H1 (cell line): Measurements from ENCODE around the gene ERGIC2. TPM values are rescaled to one million over a fixed set of nuclear protein-coding genes. Genes with fewer than 3 reads are reported as not detected.
A peak's percentile ranks its signal among the peaks of the same experiment; 100 is the strongest.

Source experiments
- CTCF ChIA-PET: fragments of 300-600 bp; sonication (Branson Sonifier 250); formaldehyde crosslinking; loops from one replicate; lab custom pipeline; 2021; ENCODE audit not compliant: partially characterized antibody; lab: Charles Lee
- POLR2A ChIA-PET: fragments of 300-600 bp; sonication (Branson Sonifier 250); formaldehyde crosslinking; loops from one replicate; lab custom pipeline; 2021; ENCODE audit warnings: inconsistent platforms; ENCODE audit not compliant: partially characterized antibody; lab: Charles Lee
- DNase-seq, 2 experiments: peaks; one replicate each; pipeline versions ENCODE4 v3.0.0 to v3.0.0-alpha.2; 2010 to 2022; ENCODE audit warnings: low spot score in 2 of 2, low read depth in 1 of 2, mixed read lengths in 1 of 2
- FAIRE-seq: peaks from 2 replicates; lab custom pipeline; 2011; peaks lifted over from hg19 to GRCh38; lab: Jason Lieb, UNC
- H2AFZ ChIP-seq: 2 replicates; pipeline ENCODE4 v1.8.1; 2012; ENCODE audit warnings: low read length, inconsistent platforms
- H2AK5ac ChIP-seq: 2 replicates; pipeline ENCODE4 v1.6.1; 2013; ENCODE audit warnings: low read depth, low read length
- H2BK120ac ChIP-seq: replicated peaks from 2 replicates; pipeline ENCODE3; 2013; ENCODE audit warnings: low read depth, low read length, inconsistent platforms
- H2BK12ac ChIP-seq: 2 replicates; pipeline ENCODE4 v1.6.1; 2013; ENCODE audit warnings: low read depth, low read length
- H2BK15ac ChIP-seq: 2 replicates; pipeline ENCODE4 v1.6.1; 2013; ENCODE audit warnings: low read length
- H2BK20ac ChIP-seq: 2 replicates; pipeline ENCODE4 v1.6.1; 2013; ENCODE audit warnings: low read length
- H2BK5ac ChIP-seq: 2 replicates; pipeline ENCODE4 v1.6.1; 2013; ENCODE audit warnings: low read depth, low read length
- H3K14ac ChIP-seq: 2 replicates; pipeline ENCODE4 v1.6.1; 2013; ENCODE audit warnings: inconsistent platforms; ENCODE audit not compliant: insufficient read length
- H3K18ac ChIP-seq: 2 replicates; pipeline ENCODE4 v1.6.1; 2013; ENCODE audit warnings: low read length; ENCODE audit errors: extremely low read depth
- H3K23ac ChIP-seq: 2 replicates; pipeline ENCODE4 v1.6.1; 2013; ENCODE audit warnings: inconsistent platforms; ENCODE audit not compliant: insufficient read length
- H3K23me2 ChIP-seq: 2 replicates; pipeline ENCODE4 v1.6.1; 2013; ENCODE audit warnings: low read depth, low read length
- H3K27ac ChIP-seq: 2 replicates; pipeline ENCODE4 v1.6.1; 2011; ENCODE audit warnings: low read depth, low read length, inconsistent platforms
- H3K27me3 ChIP-seq, 4 experiments: replicated peaks in 1 of 4; 1 replicate in 1 of 4; 2 replicates in 3 of 4; pipeline versions ENCODE4 v1.6.1 to v1.8.1; 2011 to 2013; ENCODE audit warnings: low read length in 3 of 4, mild to moderate bottlenecking in 3 of 4, inconsistent platforms in 2 of 4, mixed read lengths in 2 of 4, moderate library complexity in 1 of 4; ENCODE audit not compliant: control insufficient read depth in 3 of 4, insufficient read depth in 3 of 4; ENCODE audit errors: extremely low read depth in 1 of 4
- H3K36me3 ChIP-seq, 4 experiments: 2 replicates each; pipeline versions ENCODE4 v1.6.1 to v1.8.1; 2011 to 2013; ENCODE audit warnings: mild to moderate bottlenecking in 4 of 4, low read length in 3 of 4, moderate library complexity in 2 of 4, control low read depth in 1 of 4, inconsistent platforms in 1 of 4; ENCODE audit not compliant: insufficient read depth in 4 of 4, control insufficient read depth in 2 of 4
- H3K4ac ChIP-seq: replicated peaks from 2 replicates; pipeline ENCODE3; 2013; ENCODE audit warnings: low read length, low read depth, mixed read lengths, inconsistent platforms; ENCODE audit not compliant: insufficient read length
- H3K4me1 ChIP-seq, 4 experiments: replicated peaks in 1 of 4; 1 replicate in 1 of 4; 2 replicates in 3 of 4; pipeline versions ENCODE4 v1.6.1 to v1.8.1; 2011 to 2013; ENCODE audit warnings: low read length in 3 of 4, inconsistent platforms in 2 of 4, mixed read lengths in 1 of 4; ENCODE audit not compliant: insufficient read depth in 4 of 4, control insufficient read depth in 3 of 4
- H3K4me2 ChIP-seq, 2 experiments: 2 replicates each; pipeline versions ENCODE4 v1.6.1 to v1.8.1; 2011 to 2013; ENCODE audit warnings: low read depth in 2 of 2, low read length in 2 of 2, control low read depth in 1 of 2, inconsistent platforms in 1 of 2, mild to moderate bottlenecking in 1 of 2; ENCODE audit not compliant: insufficient read depth in 1 of 2
- H3K4me3 ChIP-seq, 4 experiments: fragments of 200-600, 300-600 bp in 1 of 4; sonication (generic), shearing (Covaris generic), sonication (Bioruptor Twin) in 1 of 4; 2 replicates each; pipeline versions ENCODE4 v1.5.1 to v1.8.1; 2011 to 2016; ENCODE audit warnings: low read length in 4 of 4, low read depth in 3 of 4, control low read depth in 2 of 4, inconsistent platforms in 2 of 4, mild to moderate bottlenecking in 2 of 4, mixed read lengths in 1 of 4, moderate library complexity in 1 of 4; ENCODE audit not compliant: insufficient read depth in 2 of 4; ENCODE audit errors: extremely low read depth in 1 of 4
- H3K56ac ChIP-seq: replicated peaks from 2 replicates; pipeline ENCODE3; 2013; ENCODE audit warnings: low read depth, mild to moderate bottlenecking, mixed read lengths, low read length, inconsistent platforms; ENCODE audit not compliant: insufficient read length
- H3K79me1 ChIP-seq: 2 replicates; pipeline ENCODE4 v1.6.1; 2013; ENCODE audit warnings: low read depth, low read length, control low read depth
- H3K79me2 ChIP-seq, 2 experiments: 2 replicates each; pipeline versions ENCODE4 v1.6.1 to v1.8.1; 2012 to 2013; ENCODE audit warnings: low read length in 2 of 2, mild to moderate bottlenecking in 2 of 2, inconsistent platforms in 1 of 2; ENCODE audit not compliant: insufficient read depth in 2 of 2, control insufficient read depth in 1 of 2
- H3K9ac ChIP-seq, 4 experiments: replicated peaks in 1 of 4; 1 replicate in 1 of 4; 2 replicates in 3 of 4; pipeline versions ENCODE4 v1.6.1 to v1.8.1; 2011 to 2013; ENCODE audit warnings: low read depth in 3 of 4, low read length in 3 of 4, control low read depth in 2 of 4, mild to moderate bottlenecking in 2 of 4, moderate library complexity in 2 of 4, inconsistent platforms in 1 of 4; ENCODE audit errors: extremely low read depth in 1 of 4
- H3K9me3 ChIP-seq, 2 experiments: 2 replicates each; pipeline versions ENCODE4 v1.6.1 to v1.8.1; 2012 to 2013; ENCODE audit warnings: mild to moderate bottlenecking in 2 of 2, moderate library complexity in 2 of 2, control low read depth in 1 of 2, inconsistent platforms in 1 of 2, low read depth in 1 of 2, low read length in 1 of 2, mixed read lengths in 1 of 2; ENCODE audit not compliant: insufficient read depth in 2 of 2
- H4K20me1 ChIP-seq, 2 experiments: replicated peaks in 1 of 2; 2 replicates each; pipeline versions ENCODE3 to v1.8.1; 2011 to 2013; ENCODE audit warnings: inconsistent platforms in 2 of 2, low read length in 2 of 2, mild to moderate bottlenecking in 1 of 2; ENCODE audit not compliant: insufficient read depth in 2 of 2, control insufficient read depth in 1 of 2
- H4K5ac ChIP-seq: 2 replicates; pipeline ENCODE4 v1.6.1; 2013; ENCODE audit warnings: low read length, low read depth, mixed read lengths, inconsistent platforms; ENCODE audit not compliant: insufficient read length
- H4K8ac ChIP-seq: 2 replicates; pipeline ENCODE4 v1.8.0; 2013; ENCODE audit warnings: mild to moderate bottlenecking, moderate library complexity, low read length, inconsistent platforms; ENCODE audit not compliant: insufficient read depth; ENCODE audit errors: extremely low read depth
- H4K91ac ChIP-seq: replicated peaks from 2 replicates; pipeline ENCODE3; 2013; ENCODE audit warnings: low read length, mixed read lengths, inconsistent platforms; ENCODE audit not compliant: insufficient read length
- ATF2 ChIP-seq: IDR thresholded peaks from 2 replicates; pipeline ENCODE4 v1.6.1; 2012; ENCODE audit warnings: low read length, inconsistent platforms
- BACH1 ChIP-seq: IDR thresholded peaks from 2 replicates; pipeline ENCODE4 v1.6.1; 2012; ENCODE audit warnings: low read length, improper control_type of control experiment
- CBX5 ChIP-seq: fragments of 300-800, 300-1000 bp; sonication (generic); IDR thresholded peaks from 2 replicates; pipeline ENCODE4 v1.7.1; 2016; ENCODE audit warnings: antibody characterized with exemption, low read length, low read depth
- KDM1A ChIP-seq: fragments of 200-600, 300-600 bp; sonication (generic); IDR thresholded peaks from 2 replicates; pipeline ENCODE4 v1.7.1; 2016; ENCODE audit warnings: mild to moderate bottlenecking, low read length, borderline replicate concordance
- MAFK ChIP-seq: IDR thresholded peaks from 2 replicates; pipeline ENCODE4 v1.6.1; 2012; ENCODE audit warnings: low read depth, mild to moderate bottlenecking, improper control_type of control experiment, low read length
- POLR2AphosphoS5 ChIP-seq: IDR thresholded peaks from 2 replicates; pipeline ENCODE4 v1.6.1; 2011; ENCODE audit warnings: low read depth, low read length
- RBBP5 ChIP-seq: IDR thresholded peaks from 2 replicates; pipeline ENCODE4 v1.7.1; 2012; ENCODE audit warnings: low read depth, mild to moderate bottlenecking, inconsistent platforms, low read length, moderate library complexity, borderline replicate concordance
- RNF2 ChIP-seq: fragments of 200-900, 300-1000 bp; sonication (generic); IDR thresholded peaks from 2 replicates; pipeline ENCODE4 v1.7.1; 2016; ENCODE audit warnings: borderline replicate concordance, low read depth, mild to moderate bottlenecking, antibody characterized with exemption, low read length; ENCODE audit not compliant: poor library complexity, severe bottlenecking; ENCODE audit errors: missing control alignments
- SP1 ChIP-seq: IDR thresholded peaks from 2 replicates; pipeline ENCODE4 v1.6.1; 2011; ENCODE audit warnings: low read depth, low read length
- SP2 ChIP-seq: IDR thresholded peaks from 2 replicates; pipeline ENCODE4 v1.6.1; 2012; ENCODE audit warnings: mild to moderate bottlenecking, low read length, inconsistent platforms
- SP4 ChIP-seq: IDR thresholded peaks from 2 replicates; pipeline ENCODE4 v1.6.1; 2012; ENCODE audit warnings: low read length, inconsistent platforms
- TAF1 ChIP-seq: IDR thresholded peaks from 2 replicates; pipeline ENCODE4 v1.6.1; 2011; ENCODE audit warnings: mild to moderate bottlenecking, low read depth, low read length
- YY1 ChIP-seq: IDR thresholded peaks from 2 replicates; pipeline ENCODE4 v1.6.1; 2011; ENCODE audit warnings: low read depth, mild to moderate bottlenecking, low read length
- ZNF274 ChIP-seq: IDR thresholded peaks from 2 replicates; pipeline ENCODE4 v1.7.0; 2012; ENCODE audit warnings: low read length, borderline replicate concordance; ENCODE audit errors: extremely low read depth
- WGBS, 2 experiments: shearing (Covaris generic) in 1 of 2; methylation state at CpG; one replicate each; pipeline versions ENCODE4 v1.1.6 to v1.1.7; 2013 to 2015; ENCODE audit warnings: low lambda C conversion rate in 2 of 2, mixed read lengths in 2 of 2, inconsistent platforms in 1 of 2, low coverage in 1 of 2, missing lambda C conversion rate in 1 of 2; ENCODE audit not compliant: insufficient replicate concordance in 2 of 2, insufficient coverage in 1 of 2, insufficient read length in 1 of 2; ENCODE audit errors: extremely low coverage in 1 of 2, missing lambda C conversion rate in 1 of 2; 5-methylcytosine and 5-hydroxymethylcytosine counted together
- polyA plus RNA-seq, 7 experiments: library from polyadenylated mRNA; depleted of rRNA in 3 of 7; stranded (reverse) in 5 of 7; unstranded in 2 of 7; fragments of >200 nt in 5 of 7; fragments of 200-250 nt in 2 of 7; gene quantifications; 1 replicate in 5 of 7; 2 replicates in 1 of 7; 4 replicates in 1 of 7; pipeline versions ENCODE4 v1.2.1 to v1.2.3, GENCODE V29; 2011 to 2013; ENCODE audit warnings: missing spikeins in 2 of 7, mixed read lengths in 2 of 7
- total RNA-seq: library from RNA; stranded (reverse); fragmentation: NEBNext Ultra II Directional; extraction: Animal tissue kit (Norgen Biotek cat#: 25700); gene quantifications from 2 replicates; pipeline ENCODE4 v1.2.1, GENCODE V29; 2021

The ERGIC2 gene
- total and polyA plus RNA-seq, 2 of the 8 experiments (the other 6 are each of a cell fraction or from before 2014, with no cell fraction given), result 16.5 to 61.8 TPM

DNA sequence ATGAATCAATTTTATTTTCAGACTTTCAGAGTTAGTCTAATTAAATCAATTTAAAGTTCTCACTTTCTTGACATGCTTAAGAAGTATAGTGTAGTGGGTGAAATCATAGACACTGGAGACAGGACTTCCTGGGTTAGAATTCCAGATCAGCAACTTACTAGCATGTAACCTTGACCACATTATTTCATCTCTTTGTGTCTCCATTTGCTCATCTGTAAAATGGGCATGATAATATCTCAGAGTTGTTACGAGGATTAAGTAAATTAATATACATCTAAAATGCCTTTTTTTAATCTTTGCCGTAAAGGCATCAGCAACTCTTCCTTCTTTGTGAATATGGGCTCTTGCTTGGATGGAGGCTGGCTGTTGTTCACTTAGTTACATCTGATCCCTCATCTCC is 1.3 kb upstream of the ERGIC2 start:
- WGBS, 2 experiments, result 84% methylated on average over 2 of the region's 2 CpGs; no CpG with 5 or more reads in 1 of the 2 experiments
- Histone ChIP-seq H4K8ac (no peak overlapping the region), H2BK12ac (no peak overlapping the region), H2BK5ac (no peak overlapping the region), H3K56ac (no peak overlapping the region), H3K36me3 (no peaks in the 10 kb centered on the region; a peak in 1 of 8 replicates), H2BK120ac (no peak overlapping the region), H3K9me3 (no peaks in the 10 kb centered on the region; a peak in 1 of 4 replicates), H3K4ac (no peak overlapping the region), H4K91ac (no peak overlapping the region), H3K79me2 (peaks cover 0 to 36% of the 10 kb centered on the region in 2 experiments; a peak in 2 of 4 replicates), H3K14ac (no peak overlapping the region), H3K9ac (no peak overlapping the region), H3K4me2 (no peak overlapping the region), H2BK20ac (no peak overlapping the region), H3K4me3 (peak overlapping the region in 1 of 4 experiments; percentile 96; a peak in 1 of 8 replicates), H3K27ac (no peak overlapping the region), H2AK5ac (no peak overlapping the region), H3K27me3 (no peaks in the 10 kb centered on the region), H3K23ac (no peak overlapping the region), H3K18ac (no peak overlapping the region), H2BK15ac (no peak overlapping the region), H3K23me2 (no peaks in the 10 kb centered on the region; the same call in 1 of the 2 replicates), H3K79me1 (0 out of 2 replicates have a peak, but pooled peaks cover 4% of the 10 kb centered on the region), H4K20me1 (no peaks in the 10 kb centered on the region), H4K5ac (no peak overlapping the region), H3K4me1 (no peaks in the 10 kb centered on the region), H2AFZ (no peak overlapping the region)
- ChIA-PET POLR2A (no interaction called here), CTCF (no interaction called here)
- DNase-seq (no peak), FAIRE-seq (no peak)
- TF ChIP-seq ZNF274 (no peak), RBBP5 (no peak), RNF2 (no peak), TAF1 (no peak), CBX5 (no peak), SP2 (no peak), KDM1A (no peak), YY1 (no peak), ATF2 (no peak), MAFK (no peak), BACH1 (no peak), SP1 (no peak), POLR2AphosphoS5 (no peak), SP4 (no peak)
